T-helper 1 cell treated with Interleukin-12 subunit alpha and Interleukin-12 subunit beta and Interleukin-4 antibody, amounts not matched to agents 30 μg/mL and 1 μg/mL, for 36 hours (primary cell): ENCODE measurements around the gene BMAL2.

ENCODE experiments used
- H3K27ac Mint-ChIP-seq: one replicate; pipeline ENCODE4 v1.8.0; 2021; ENCODE audit warnings: mild to moderate bottlenecking, mixed read lengths
- H3K27me3 Mint-ChIP-seq: one replicate; pipeline ENCODE4 v1.8.0; 2021; ENCODE audit warnings: low read depth, mixed read lengths
- H3K36me3 Mint-ChIP-seq: one replicate; pipeline ENCODE4 v1.8.0; 2021; ENCODE audit warnings: low read depth, mixed read lengths
- H3K4me1 Mint-ChIP-seq: one replicate; pipeline ENCODE4 v1.8.0; 2021; ENCODE audit warnings: low read depth, mixed read lengths
- H3K4me3 Mint-ChIP-seq: one replicate; pipeline ENCODE4 v1.8.0; 2021; ENCODE audit warnings: mild to moderate bottlenecking, moderate library complexity, mixed read lengths
- H3K9me3 Mint-ChIP-seq: one replicate; pipeline ENCODE4 v1.8.0; 2021; ENCODE audit warnings: mixed read lengths

The BMAL2 gene

GRCh38 chr12:27332714-27333402, at the start of gene BMAL2:
TSS of gene BMAL2 (plus strand) at chr12:27332836. CDS start at chr12:27333073, 237 bp downstream.
- H3K27me3 Mint-ChIP-seq = no peaks in the 10 kb centered on the region
- peak within 1 kb of the TSS; percentile 93 for H3K27ac Mint-ChIP-seq
- H3K4me3 Mint-ChIP-seq = peak within 1 kb of the TSS; percentile 96
- H3K36me3 Mint-ChIP-seq = peaks cover 4% of the 10 kb centered on the region
- H3K9me3 Mint-ChIP-seq = no peaks in the 10 kb centered on the region
- H3K4me1 Mint-ChIP-seq = peaks cover 54% of the 10 kb centered on the region

- Mint-ChIP-seq H3K9me3 (no peaks in the 10 kb centered on the region), H3K27me3 (no peaks in the 10 kb centered on the region), H3K4me3 (no peak overlapping the region), H3K27ac (no peak overlapping the region), H3K4me1 (peaks cover 5% of the 10 kb centered on the region), H3K36me3 (peaks cover 4% of the 10 kb centered on the region)
Measured at GRCh38 chr12:27284021-27284420, 48.6 kb upstream of the BMAL2 start.

GRCh38 chr12:27284751-27285150, 47.9 kb upstream of the BMAL2 start:
- peaks cover 4% of the 10 kb centered on the region for H3K36me3 Mint-ChIP-seq
- H3K27me3 Mint-ChIP-seq = no peaks in the 10 kb centered on the region
- H3K9me3 Mint-ChIP-seq = no peaks in the 10 kb centered on the region
- H3K27ac Mint-ChIP-seq = no peak overlapping the region
- H3K4me3 Mint-ChIP-seq = no peak overlapping the region
- peaks cover 2% of the 10 kb centered on the region for H3K4me1 Mint-ChIP-seq

- peaks cover 4% of the 10 kb centered on the region for H3K36me3 Mint-ChIP-seq
- H3K27ac Mint-ChIP-seq = no peak overlapping the region
- no peaks in the 10 kb centered on the region for H3K9me3 Mint-ChIP-seq
- H3K4me1 Mint-ChIP-seq = peaks cover 2% of the 10 kb centered on the region
- no peaks in the 10 kb centered on the region for H3K27me3 Mint-ChIP-seq
- H3K4me3 Mint-ChIP-seq = no peak overlapping the region
Measured at GRCh38 chr12:27285403-27285802, 47.2 kb upstream of the BMAL2 start.

GRCh38 chr12:27289414-27289813, 43.2 kb upstream of the BMAL2 start:
- Mint-ChIP-seq H3K27me3 (no peaks in the 10 kb centered on the region), H3K36me3 (no peaks in the 10 kb centered on the region), H3K9me3 (no peaks in the 10 kb centered on the region), H3K4me3 (no peak overlapping the region), H3K27ac (no peak overlapping the region), H3K4me1 (peaks cover 2% of the 10 kb centered on the region)

GRCh38 chr12:27290501-27291168, 42.0 kb upstream of the BMAL2 start:
- Mint-ChIP-seq H3K9me3 (no peaks in the 10 kb centered on the region), H3K27me3 (no peaks in the 10 kb centered on the region), H3K36me3 (peaks cover 2% of the 10 kb centered on the region), H3K27ac (no peak overlapping the region), H3K4me1 (no peaks in the 10 kb centered on the region), H3K4me3 (no peak overlapping the region)

GRCh38 chr12:27291862-27292261, 40.8 kb upstream of the BMAL2 start:
- Mint-ChIP-seq H3K36me3 (peaks cover 2% of the 10 kb centered on the region), H3K4me3 (no peak overlapping the region), H3K27me3 (no peaks in the 10 kb centered on the region), H3K4me1 (no peaks in the 10 kb centered on the region), H3K27ac (no peak overlapping the region), H3K9me3 (no peaks in the 10 kb centered on the region)

- H3K27me3 Mint-ChIP-seq = no peaks in the 10 kb centered on the region
- no peaks in the 10 kb centered on the region for H3K4me1 Mint-ChIP-seq
- no peaks in the 10 kb centered on the region for H3K9me3 Mint-ChIP-seq
- H3K36me3 Mint-ChIP-seq = peaks cover 2% of the 10 kb centered on the region
- no peak overlapping the region for H3K27ac Mint-ChIP-seq
- H3K4me3 Mint-ChIP-seq = no peak overlapping the region
Measured at GRCh38 chr12:27292718-27293117, 39.9 kb upstream of the BMAL2 start.

- H3K9me3 Mint-ChIP-seq = no peaks in the 10 kb centered on the region
- no peaks in the 10 kb centered on the region for H3K4me1 Mint-ChIP-seq
- H3K4me3 Mint-ChIP-seq = no peak overlapping the region
- H3K36me3 Mint-ChIP-seq = peaks cover 4% of the 10 kb centered on the region
- H3K27me3 Mint-ChIP-seq = no peaks in the 10 kb centered on the region
- no peak overlapping the region for H3K27ac Mint-ChIP-seq
Measured at GRCh38 chr12:27293463-27293862, 39.2 kb upstream of the BMAL2 start.

- Mint-ChIP-seq H3K4me1 (no peaks in the 10 kb centered on the region), H3K9me3 (no peaks in the 10 kb centered on the region), H3K36me3 (peaks cover 14% of the 10 kb centered on the region), H3K27me3 (no peaks in the 10 kb centered on the region), H3K4me3 (no peak overlapping the region), H3K27ac (no peak overlapping the region)
Measured at GRCh38 chr12:27296674-27297073, 36.0 kb upstream of the BMAL2 start.

GRCh38 chr12:27297566-27297965, 35.1 kb upstream of the BMAL2 start:
- no peaks in the 10 kb centered on the region for H3K4me1 Mint-ChIP-seq

GRCh38 chr12:27299102-27299501, 33.5 kb upstream of the BMAL2 start:
- Mint-ChIP-seq H3K27ac (no peak overlapping the region), H3K27me3 (no peaks in the 10 kb centered on the region), H3K36me3 (peaks cover 20% of the 10 kb centered on the region), H3K4me1 (no peaks in the 10 kb centered on the region), H3K9me3 (no peaks in the 10 kb centered on the region), H3K4me3 (no peak overlapping the region)

More at GRCh38 chr12:27297566-27297965, 35.1 kb upstream of the BMAL2 start:
- no peak overlapping the region for H3K4me3 Mint-ChIP-seq
- H3K9me3 Mint-ChIP-seq = no peaks in the 10 kb centered on the region
- no peak overlapping the region for H3K27ac Mint-ChIP-seq
- no peaks in the 10 kb centered on the region for H3K27me3 Mint-ChIP-seq
- H3K36me3 Mint-ChIP-seq = peaks cover 14% of the 10 kb centered on the region

GRCh38 chr12:27300226-27300625, 32.4 kb upstream of the BMAL2 start:
- H3K9me3 Mint-ChIP-seq = no peaks in the 10 kb centered on the region
- H3K4me3 Mint-ChIP-seq = no peak overlapping the region
- no peaks in the 10 kb centered on the region for H3K27me3 Mint-ChIP-seq
- H3K27ac Mint-ChIP-seq = no peak overlapping the region
- H3K4me1 Mint-ChIP-seq = no peaks in the 10 kb centered on the region
- H3K36me3 Mint-ChIP-seq = peaks cover 18% of the 10 kb centered on the region

- H3K4me3 Mint-ChIP-seq = no peak overlapping the region
- H3K27me3 Mint-ChIP-seq = no peaks in the 10 kb centered on the region
- peaks cover 3% of the 10 kb centered on the region for H3K4me1 Mint-ChIP-seq
- no peak overlapping the region for H3K27ac Mint-ChIP-seq
- H3K9me3 Mint-ChIP-seq = no peaks in the 10 kb centered on the region
- H3K36me3 Mint-ChIP-seq = peaks cover 18% of the 10 kb centered on the region
Measured at GRCh38 chr12:27303139-27304111, 29.2 kb upstream of the BMAL2 start.
